GM12872 (cell line): Measurements from ENCODE around the gene NOS3.

Experiments used
- TF ChIP-seq, protein P1 (sequence below): IDR thresholded peaks from 3 replicates; pipeline ENCODE4 v1.5.1; 2011; ENCODE audit warnings: low read depth, mild to moderate bottlenecking, low read length, moderate library complexity; ENCODE audit not compliant: insufficient read depth

The NOS3 gene

DNA sequence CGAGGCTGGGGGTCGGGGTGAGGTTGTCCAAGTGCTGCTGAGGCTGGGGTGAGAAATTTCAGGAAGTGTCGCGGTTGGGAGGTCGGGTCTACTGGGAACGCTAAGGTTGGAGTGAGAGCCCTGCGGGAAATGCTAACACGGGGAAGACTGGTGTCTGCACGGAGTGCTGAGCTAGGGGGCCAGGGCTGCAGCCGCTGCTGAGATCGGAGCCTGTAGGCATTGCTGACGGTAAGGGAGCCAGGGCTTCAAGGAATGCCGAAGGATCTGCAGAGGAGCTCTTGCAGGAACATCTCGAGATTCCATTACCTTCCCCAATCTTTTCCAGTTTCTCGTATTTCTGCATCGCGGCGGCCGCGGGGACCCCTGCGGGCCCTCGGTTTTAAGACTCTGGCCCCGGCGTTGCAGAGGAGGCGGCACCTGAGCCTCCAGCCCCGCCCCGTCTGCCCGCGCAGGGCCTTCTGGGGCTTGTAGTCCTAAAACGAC is 66.7 kb downstream of the NOS3 start, which contains the start of gene CDK5:
TSS of gene CDK5 (minus strand) at position 392 of the 483 bp plus-strand sequence. CDS start at position 343, 49 bp downstream.
- TF ChIP-seq, protein P1, sequence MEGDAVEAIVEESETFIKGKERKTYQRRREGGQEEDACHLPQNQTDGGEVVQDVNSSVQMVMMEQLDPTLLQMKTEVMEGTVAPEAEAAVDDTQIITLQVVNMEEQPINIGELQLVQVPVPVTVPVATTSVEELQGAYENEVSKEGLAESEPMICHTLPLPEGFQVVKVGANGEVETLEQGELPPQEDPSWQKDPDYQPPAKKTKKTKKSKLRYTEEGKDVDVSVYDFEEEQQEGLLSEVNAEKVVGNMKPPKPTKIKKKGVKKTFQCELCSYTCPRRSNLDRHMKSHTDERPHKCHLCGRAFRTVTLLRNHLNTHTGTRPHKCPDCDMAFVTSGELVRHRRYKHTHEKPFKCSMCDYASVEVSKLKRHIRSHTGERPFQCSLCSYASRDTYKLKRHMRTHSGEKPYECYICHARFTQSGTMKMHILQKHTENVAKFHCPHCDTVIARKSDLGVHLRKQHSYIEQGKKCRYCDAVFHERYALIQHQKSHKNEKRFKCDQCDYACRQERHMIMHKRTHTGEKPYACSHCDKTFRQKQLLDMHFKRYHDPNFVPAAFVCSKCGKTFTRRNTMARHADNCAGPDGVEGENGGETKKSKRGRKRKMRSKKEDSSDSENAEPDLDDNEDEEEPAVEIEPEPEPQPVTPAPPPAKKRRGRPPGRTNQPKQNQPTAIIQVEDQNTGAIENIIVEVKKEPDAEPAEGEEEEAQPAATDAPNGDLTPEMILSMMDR, result no peak

DNA sequence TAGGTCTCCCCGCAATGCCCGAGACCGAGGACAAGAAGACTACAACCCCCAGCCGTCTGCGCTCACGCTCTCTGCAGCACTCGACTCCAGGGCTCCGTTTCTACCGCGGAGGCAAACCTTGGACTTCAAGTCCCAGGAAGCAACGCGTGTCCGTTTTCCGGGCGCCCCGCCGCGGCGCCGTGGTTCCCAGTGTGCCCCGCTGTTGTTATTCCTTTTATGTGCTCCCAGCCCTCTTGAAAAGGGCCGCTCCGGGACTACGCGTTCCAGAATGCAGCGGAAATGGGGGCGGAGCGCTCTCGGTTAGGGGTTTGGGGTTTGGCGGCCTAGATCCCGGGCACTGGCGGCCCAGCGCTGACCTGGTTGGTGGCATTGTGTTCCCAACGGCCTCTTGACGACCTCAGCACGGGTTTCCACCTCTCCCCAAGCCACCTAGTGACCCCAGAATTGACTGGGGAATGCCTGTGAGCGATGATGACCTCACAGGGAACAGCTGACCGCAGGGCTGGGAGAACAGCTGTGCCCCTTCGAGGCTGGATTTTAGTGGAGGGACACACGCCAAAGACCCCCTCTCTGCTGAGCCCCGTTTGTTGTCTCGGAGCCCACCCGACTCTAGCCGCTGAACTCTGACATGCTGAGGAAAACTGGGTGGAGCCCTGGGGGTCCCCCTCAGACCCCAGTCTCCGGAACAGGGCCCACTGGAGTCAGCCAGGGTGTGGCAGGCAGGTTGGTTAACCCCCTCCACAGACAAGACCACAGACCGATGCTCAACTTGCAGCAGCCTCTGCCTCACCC is 67.4 kb downstream of the NOS3 start:
- TF ChIP-seq, protein P1, result no peak

DNA sequence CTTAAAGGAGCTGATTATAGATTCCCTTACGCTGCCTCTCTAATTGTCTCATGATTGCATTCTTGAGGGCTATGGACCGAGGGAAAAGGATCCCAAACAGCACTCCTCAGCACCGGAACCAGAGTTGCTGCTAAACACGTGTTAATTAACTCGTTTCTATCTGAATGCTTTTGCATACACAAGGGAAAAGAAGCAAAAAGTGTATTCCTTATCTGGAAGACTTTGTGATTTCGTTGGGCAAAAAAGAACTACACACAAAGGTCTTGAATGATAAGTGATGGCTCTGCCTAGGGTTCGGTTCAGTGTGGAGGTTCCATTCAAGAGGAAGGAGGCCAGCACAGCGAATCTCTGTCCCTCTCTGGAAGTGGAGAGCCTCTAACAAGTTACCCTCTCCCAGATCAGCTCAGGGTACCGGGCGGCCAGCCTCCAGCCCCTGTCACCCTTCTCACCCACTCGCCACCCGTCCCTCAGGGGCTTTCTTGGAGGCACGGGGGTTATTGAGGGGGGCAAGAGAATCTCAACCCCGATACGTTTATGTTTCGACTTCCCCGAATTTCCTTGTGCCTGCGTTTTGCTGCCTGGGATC is 68.1 kb downstream of the NOS3 start:
- TF ChIP-seq, protein P1, result no peak

DNA sequence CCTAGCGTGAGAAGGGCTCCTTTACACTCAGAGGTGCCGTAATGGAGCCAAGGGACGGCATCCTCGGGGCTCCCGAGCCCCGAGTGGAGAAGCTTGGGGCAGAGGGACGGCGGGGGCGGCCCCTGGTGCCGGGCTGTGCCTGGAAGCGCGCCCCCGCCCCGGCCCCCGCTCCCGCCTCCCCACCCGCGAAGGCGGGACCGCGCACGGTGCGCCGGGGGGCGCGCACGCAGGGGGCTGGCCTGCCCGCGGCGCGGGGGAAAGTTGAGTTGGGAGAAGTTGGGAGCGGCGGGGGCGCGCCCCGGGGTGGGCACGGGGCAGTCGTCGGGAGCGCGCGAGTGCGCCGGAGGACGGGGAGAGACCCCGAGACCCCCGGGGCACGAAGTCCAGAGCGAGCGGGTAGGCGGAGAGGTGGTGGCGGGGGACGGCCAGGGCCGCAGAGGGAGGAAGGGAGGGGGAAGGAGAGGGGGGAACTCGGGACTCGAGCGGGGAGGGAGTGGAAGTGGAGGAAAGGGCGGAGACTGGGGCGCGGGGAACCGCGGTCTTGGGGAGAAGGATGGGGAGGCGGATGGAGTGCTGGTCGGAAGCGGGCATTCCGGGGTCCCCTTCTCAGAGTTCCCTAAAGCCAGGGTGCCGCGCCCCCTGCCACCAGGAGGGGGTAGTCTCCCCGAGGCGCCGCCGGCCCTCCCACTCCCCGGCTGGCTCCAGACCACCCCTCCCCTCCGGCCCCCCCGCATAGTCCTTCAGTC is 68.7 kb downstream of the NOS3 start, which contains the start of gene SLC4A2:
TSS of gene SLC4A2 (plus strand) at position 223 of the 746 bp plus-strand sequence. CDS start 2,399 bp downstream, outside the sequence.
- TF ChIP-seq, protein P1, result peak; percentile 65

DNA sequence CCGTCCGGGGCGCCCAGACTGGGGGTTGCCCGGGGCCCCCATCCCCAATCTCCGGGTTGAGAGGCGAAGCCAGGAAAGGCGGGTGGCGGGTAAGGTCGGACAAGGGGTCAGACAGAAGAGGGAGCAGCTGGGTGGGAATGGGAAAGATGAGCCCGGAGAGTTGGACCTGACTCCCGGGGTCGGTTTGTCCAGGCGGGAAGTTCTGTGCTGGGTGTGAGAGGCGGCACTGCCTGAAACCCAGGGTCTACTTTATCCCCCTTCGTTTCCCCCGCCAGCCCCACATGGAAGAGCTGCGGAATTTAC is 69.2 kb downstream of the NOS3 start:
- TF ChIP-seq, protein P1, result no peak

DNA sequence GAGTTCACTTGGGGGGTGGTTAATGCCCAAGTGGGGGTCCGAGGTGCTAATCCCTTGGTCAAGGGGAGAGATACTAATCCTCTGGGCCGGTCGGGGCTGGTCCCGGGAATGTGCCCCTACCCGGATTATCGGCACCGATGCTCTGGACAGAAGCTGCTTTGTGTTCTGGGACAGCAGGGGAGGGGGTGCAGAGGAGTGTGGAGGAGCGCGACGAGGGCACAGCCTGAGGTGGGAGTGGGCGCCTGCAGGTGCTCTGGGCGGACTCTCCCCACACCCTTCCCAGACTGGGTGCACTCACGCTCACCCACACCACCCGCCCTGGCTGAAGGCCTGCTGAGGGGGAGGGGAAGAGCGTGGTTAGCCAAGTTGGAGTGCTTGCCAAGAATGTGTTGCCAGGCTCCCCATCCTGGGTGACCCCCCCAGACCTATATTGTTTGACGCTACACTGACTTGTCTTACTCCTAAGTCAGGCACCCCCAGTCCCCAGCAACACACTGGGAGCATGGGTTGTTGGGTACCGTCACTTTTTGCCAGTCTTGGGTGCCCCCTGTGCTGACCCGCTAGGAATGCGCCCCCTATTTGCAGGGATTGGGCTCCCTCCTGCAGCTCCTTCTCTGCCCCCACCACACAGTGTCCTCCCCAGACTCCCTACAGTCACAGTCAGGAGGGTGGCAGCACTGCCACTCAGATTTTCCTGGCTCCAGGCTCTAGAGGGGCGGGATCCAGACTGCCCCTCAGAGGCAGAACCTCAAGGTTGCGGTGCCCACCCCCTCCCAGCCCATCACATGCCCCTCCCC is 69.8 kb downstream of the NOS3 start:
- TF ChIP-seq, protein P1, result peak; percentile 25; the same call in 1 of the 3 replicates
